H9 (cell line): ENCODE measurements around the gene CHPF. TPM values are rescaled to one million over a fixed set of nuclear protein-coding genes. Genes with fewer than 3 reads are reported as not detected.

Source experiments
- DNase-seq: peaks from one replicate; pipeline ENCODE4 v3.0.0-alpha.2; 2017
- H2AFZ ChIP-seq: one replicate; pipeline ENCODE4 v1.6.1; 2013; ENCODE audit warnings: mild to moderate bottlenecking, low read length, control low read depth, moderate library complexity
- H2AK5ac ChIP-seq: 2 replicates; pipeline ENCODE4 v1.6.1; 2013; ENCODE audit warnings: low read length, control low read depth, mixed read lengths; ENCODE audit not compliant: insufficient read length
- H2BK120ac ChIP-seq: one replicate; pipeline ENCODE4 v1.6.1; 2013; ENCODE audit warnings: low read depth, mild to moderate bottlenecking, low read length, control low read depth, inconsistent platforms; ENCODE audit not compliant: poor library complexity, severe bottlenecking
- H2BK12ac ChIP-seq: 2 replicates; pipeline ENCODE4 v1.6.1; 2013; ENCODE audit warnings: low read length, control low read depth, mixed read lengths, low read depth; ENCODE audit not compliant: insufficient read length
- H2BK15ac ChIP-seq: 2 replicates; pipeline ENCODE4 v1.6.1; 2013; ENCODE audit warnings: low read depth, low read length, control low read depth
- H2BK20ac ChIP-seq: one replicate; pipeline ENCODE4 v1.6.1; 2013; ENCODE audit warnings: low read depth, mild to moderate bottlenecking, low read length, control low read depth, inconsistent platforms; ENCODE audit not compliant: poor library complexity, severe bottlenecking
- H2BK5ac ChIP-seq: 2 replicates; pipeline ENCODE4 v1.6.1; 2013; ENCODE audit warnings: low read length, control low read depth, mixed read lengths; ENCODE audit not compliant: insufficient read length
- H3K14ac ChIP-seq: 2 replicates; pipeline ENCODE4 v1.6.1; 2013; ENCODE audit warnings: low read length, control low read depth; ENCODE audit not compliant: insufficient read depth
- H3K18ac ChIP-seq: 2 replicates; pipeline ENCODE4 v1.6.1; 2013; ENCODE audit warnings: low read depth, mild to moderate bottlenecking, mixed read lengths, low read length, control low read depth; ENCODE audit not compliant: insufficient read length
- H3K23ac ChIP-seq: 2 replicates; pipeline ENCODE4 v1.6.1; 2013; ENCODE audit warnings: low read length, control low read depth, mixed read lengths, low read depth; ENCODE audit not compliant: insufficient read length
- H3K23me2 ChIP-seq: 2 replicates; pipeline ENCODE4 v1.6.1; 2013; ENCODE audit warnings: low read depth, mild to moderate bottlenecking, mixed read lengths, low read length, control low read depth; ENCODE audit not compliant: insufficient read length, poor library complexity, severe bottlenecking
- H3K27ac ChIP-seq: 2 replicates; pipeline ENCODE4 v1.5.1; 2013; ENCODE audit warnings: low read length, control low read depth, mixed read lengths, low read depth; ENCODE audit not compliant: insufficient read length
- H3K27me3 ChIP-seq: 2 replicates; pipeline ENCODE4 v1.6.1; 2013; ENCODE audit warnings: low read length, control low read depth, inconsistent platforms; ENCODE audit not compliant: insufficient read depth
- H3K4ac ChIP-seq: 2 replicates; pipeline ENCODE4 v1.6.1; 2013; ENCODE audit warnings: low read depth, mild to moderate bottlenecking, control low read depth, inconsistent platforms, low read length, moderate library complexity
- H3K4me1 ChIP-seq: 2 replicates; pipeline ENCODE4 v1.6.1; 2013; ENCODE audit warnings: low read length, control low read depth, inconsistent platforms; ENCODE audit not compliant: insufficient read depth
- H3K4me2 ChIP-seq: 2 replicates; pipeline ENCODE4 v1.6.1; 2013; ENCODE audit warnings: low read length, control low read depth, mixed read lengths; ENCODE audit not compliant: insufficient read length, insufficient read depth
- H3K56ac ChIP-seq: 2 replicates; pipeline ENCODE4 v1.6.1; 2013; ENCODE audit warnings: low read depth, mild to moderate bottlenecking, mixed read lengths, low read length, control low read depth; ENCODE audit not compliant: insufficient read length
- H3K79me1 ChIP-seq: 2 replicates; pipeline ENCODE4 v1.6.1; 2013; ENCODE audit warnings: low read depth, mild to moderate bottlenecking, moderate library complexity, low read length, control low read depth, inconsistent platforms; ENCODE audit not compliant: insufficient read depth, poor library complexity, severe bottlenecking
- H3K79me2 ChIP-seq: 2 replicates; pipeline ENCODE4 v1.6.1; 2013; ENCODE audit warnings: low read length, control low read depth, inconsistent platforms; ENCODE audit not compliant: insufficient read depth
- H3K9ac ChIP-seq: 2 replicates; pipeline ENCODE4 v1.6.1; 2013; ENCODE audit warnings: low read length, control low read depth, mixed read lengths; ENCODE audit not compliant: insufficient read length; ENCODE audit errors: extremely low read depth
- H3K9me3 ChIP-seq: one replicate; pipeline ENCODE4 v1.6.1; 2013; ENCODE audit warnings: low read depth, low read length, inconsistent platforms; ENCODE audit not compliant: control insufficient read depth
- H3T11ph ChIP-seq: one replicate; pipeline ENCODE4 v1.6.1; 2013; ENCODE audit warnings: mild to moderate bottlenecking, low read length, control low read depth, inconsistent platforms
- H4K20me1 ChIP-seq: one replicate; pipeline ENCODE4 v1.6.1; 2013; ENCODE audit not compliant: control insufficient read depth, insufficient read length, insufficient read depth
- H4K5ac ChIP-seq: 2 replicates; pipeline ENCODE4 v1.6.1; 2013; ENCODE audit warnings: low read depth, mild to moderate bottlenecking, mixed read lengths, low read length, control low read depth; ENCODE audit not compliant: insufficient read length
- H4K8ac ChIP-seq: replicated peaks from 2 replicates; pipeline ENCODE4 v1.6.1; 2013; ENCODE audit warnings: low read length, control low read depth, mixed read lengths, low read depth; ENCODE audit not compliant: insufficient read length
- H4K91ac ChIP-seq: 2 replicates; pipeline ENCODE4 v1.6.1; 2013; ENCODE audit warnings: low read depth, mild to moderate bottlenecking, moderate library complexity, mixed read lengths, low read length, control low read depth; ENCODE audit not compliant: insufficient read length
- H3K27ac Mint-ChIP-seq, 3 experiments: 2 replicates in 2 of 3; 3 replicates in 1 of 3; pipeline ENCODE4 v1.8.0; 2020 to 2021; ENCODE audit warnings: mixed read lengths in 3 of 3, mild to moderate bottlenecking in 1 of 3, moderate library complexity in 1 of 3
- H3K27me3 Mint-ChIP-seq: 2 replicates; pipeline ENCODE4 v1.8.0; 2021; ENCODE audit warnings: low read depth, mild to moderate bottlenecking, moderate library complexity, mixed read lengths
- H3K36me3 Mint-ChIP-seq, 3 experiments: 2 replicates in 2 of 3; 3 replicates in 1 of 3; pipeline ENCODE4 v1.8.0; 2020 to 2021; ENCODE audit warnings: low read depth in 3 of 3, mixed read lengths in 3 of 3; ENCODE audit not compliant: insufficient read depth in 1 of 3
- H3K4me1 Mint-ChIP-seq, 2 experiments: 2 replicates each; pipeline ENCODE4 v1.8.0; 2020; ENCODE audit warnings: mixed read lengths in 2 of 2
- H3K4me3 Mint-ChIP-seq, 2 experiments: 2 replicates in 1 of 2; 3 replicates in 1 of 2; pipeline ENCODE4 v1.8.0; 2020 to 2021; ENCODE audit warnings: mild to moderate bottlenecking in 2 of 2, mixed read lengths in 2 of 2, moderate library complexity in 1 of 2
- H3K9me3 Mint-ChIP-seq, 2 experiments: 2 replicates in 1 of 2; 3 replicates in 1 of 2; pipeline ENCODE4 v1.8.0; 2020; ENCODE audit warnings: mild to moderate bottlenecking in 2 of 2, mixed read lengths in 2 of 2, moderate library complexity in 1 of 2
- CTCF ChIP-seq: fragments of 200-600 bp; sonication (generic); conservative IDR thresholded peaks from 3 replicates; pipeline ENCODE4 v1.8.0; 2021; ENCODE audit warnings: antibody characterized with exemption, mild to moderate bottlenecking
- WGBS: extraction: QIAGEN DNeasy Blood & Tissue Kit; methylation state at CpG from one replicate; pipeline ENCODE4 v1.1.7; 2013; ENCODE audit warnings: missing lambda C conversion rate, low lambda C conversion rate, mixed read lengths; ENCODE audit not compliant: insufficient read length; ENCODE audit errors: extremely low coverage; 5-methylcytosine and 5-hydroxymethylcytosine counted together
- total RNA-seq: library from RNA; stranded (reverse); gene quantifications from 2 replicates; pipeline ENCODE4 v1.2.1, GENCODE V29; 2021

CHPF gene
- total RNA-seq, 1 experiment from 2014 or later: 46.5 TPM

- Histone ChIP-seq H2BK5ac (no peak overlapping the region), H4K8ac (no peak overlapping the region), H4K91ac (no peak overlapping the region), H3K23ac (no peak overlapping the region), H4K5ac (no peak overlapping the region), H3K27ac (no peak overlapping the region), H4K20me1 (peaks cover 3% of the 10 kb centered on the region), H3K4me2 (no peak overlapping the region), H3K79me1 (no peaks in the 10 kb centered on the region), H2BK20ac (no peak overlapping the region), H3K4me1 (peaks cover 6% of the 10 kb centered on the region; the same call in 1 of the 2 replicates), H3K27me3 (peaks cover 8% of the 10 kb centered on the region; the same call in 1 of the 2 replicates), H3K14ac (no peak overlapping the region), H3K9ac (no peak overlapping the region), H2BK15ac (no peak overlapping the region), H3K56ac (no peak overlapping the region), H2AFZ (no peak overlapping the region), H3K4ac (no peak overlapping the region), H2AK5ac (no peak overlapping the region), H3K18ac (no peak overlapping the region), H3K79me2 (no peaks in the 10 kb centered on the region), H3T11ph (no peak overlapping the region), H3K9me3 (no peaks in the 10 kb centered on the region), H3K23me2 (peaks cover 4% of the 10 kb centered on the region), H2BK120ac (no peak overlapping the region), H2BK12ac (no peak overlapping the region)
- no peak for TF ChIP-seq CTCF
- Mint-ChIP-seq H3K36me3 (no peaks in the 10 kb centered on the region; a peak in 1 of 7 replicates), H3K4me1 (peaks cover 38 to 56% of the 10 kb centered on the region in 2 experiments), H3K27ac (no peak overlapping the region), H3K4me3 (no peak overlapping the region), H3K9me3 (no peaks in the 10 kb centered on the region; a peak in 1 of 5 replicates), H3K27me3 (peaks cover 53% of the 10 kb centered on the region)
- no peak for DNase-seq
- no CpG with 5 or more reads among the region's 9 CpGs for WGBS
Measured at GRCh38 chr2:219519526-219519916, 24.1 kb downstream of the CHPF start.
